PC-3 (cell line): Measurements from ENCODE around the gene LPCAT1. TPM values are rescaled to one million over a fixed set of nuclear protein-coding genes. Genes with fewer than 3 reads are reported as not detected.

Source experiments
- ATAC-seq: fragments of 200-7000 bp; cut with Tn5 transposase; 2 replicates; pipeline ENCODE4 v1.9.1; 2020; ENCODE audit warnings: mild to moderate bottlenecking, moderate library complexity
- BruUV-seq: library from RNA; stranded (reverse); fragments of 400-500 nt; replicated peaks from 2 replicates; lab custom pipeline; 2021; lab: Mats Ljungman, UMichigan
- CTCF ChIA-PET: fragments of 300-600 bp; sonication (Branson Sonifier 250); formaldehyde crosslinking; loops from one replicate; lab custom pipeline; 2022; ENCODE audit warnings: antibody characterized with exemption; lab: Charles Lee
- POLR2A ChIA-PET: fragments of 300-600 bp; sonication (Branson Sonifier 250); formaldehyde crosslinking; loops from one replicate; lab custom pipeline; 2022; ENCODE audit warnings: antibody characterized with exemption; ENCODE audit not compliant: unreplicated experiment; lab: Charles Lee
- DNase-seq: peaks from one replicate; pipeline ENCODE4 v3.0.0-alpha.2; 2015
- H2AFZ ChIP-seq: fragments of 300-600 bp; sonication (generic); 2 replicates; pipeline ENCODE4 v1.6.0; 2016; ENCODE audit warnings: antibody characterized with exemption, low read length
- H3F3A ChIP-seq: fragments of 300-600 bp; sonication (generic); one replicate; pipeline ENCODE4 v1.6.0; 2017; ENCODE audit warnings: antibody characterized with exemption, low read length, control low read depth, mild to moderate bottlenecking; ENCODE audit not compliant: unreplicated experiment
- H3K27ac ChIP-seq: fragments of 300-600 bp; sonication (generic); 2 replicates; pipeline ENCODE4 v1.5.1; 2016; ENCODE audit warnings: mild to moderate bottlenecking, low read length
- H3K27me3 ChIP-seq: fragments of 300-600 bp; sonication (generic); 2 replicates; pipeline ENCODE4 v1.6.1; 2016; ENCODE audit warnings: low read length, mixed read lengths
- H3K36me3 ChIP-seq: fragments of 300-600 bp; sonication (generic); 2 replicates; pipeline ENCODE4 v1.6.1; 2016; ENCODE audit warnings: low read depth, mixed run types, low read length, mixed read lengths
- H3K4me1 ChIP-seq: fragments of 300-600 bp; sonication (generic); 2 replicates; pipeline ENCODE4 v1.5.1; 2016; ENCODE audit warnings: low read length; ENCODE audit not compliant: insufficient read depth
- H3K4me2 ChIP-seq: fragments of 300-600 bp; sonication (generic); 2 replicates; pipeline ENCODE4 v1.6.0; 2016; ENCODE audit warnings: low read length
- H3K4me3 ChIP-seq: fragments of 300-600 bp; sonication (generic); 2 replicates; pipeline ENCODE4 v1.5.1; 2016; ENCODE audit warnings: mild to moderate bottlenecking, low read length, mixed read lengths
- H3K79me2 ChIP-seq: fragments of 300-600 bp; sonication (generic); 2 replicates; pipeline ENCODE4 v1.6.1; 2017; ENCODE audit warnings: low read length, mixed read lengths
- H3K9ac ChIP-seq: fragments of 300-600 bp; sonication (generic); 2 replicates; pipeline ENCODE4 v1.6.0; 2016; ENCODE audit warnings: mild to moderate bottlenecking, low read length
- H3K9me2 ChIP-seq: fragments of 300-600 bp; sonication (generic); replicated peaks from 2 replicates; pipeline ENCODE4 v1.6.1; 2016; ENCODE audit warnings: mixed run types, low read length, mixed read lengths
- H3K9me3 ChIP-seq: fragments of 300-600 bp; sonication (generic); 2 replicates; pipeline ENCODE4 v1.6.1; 2016; ENCODE audit warnings: low read length, mixed read lengths
- H4K20me1 ChIP-seq: fragments of 300-600 bp; sonication (generic); 2 replicates; pipeline ENCODE4 v1.6.1; 2016; ENCODE audit warnings: low read length, mixed read lengths
- EZH2 ChIP-seq: fragments of 300-600 bp; sonication (generic); IDR thresholded peaks from one replicate; pipeline ENCODE4 v1.6.1; 2017; ENCODE audit warnings: antibody characterized with exemption, mild to moderate bottlenecking, low read length; ENCODE audit not compliant: unreplicated experiment
- EZH2phosphoT487 ChIP-seq: fragments of 300-600 bp; sonication (generic); IDR thresholded peaks from 2 replicates; pipeline ENCODE4 v1.6.1; 2018; ENCODE audit warnings: mild to moderate bottlenecking, antibody characterized with exemption, low read length, borderline replicate concordance
- intact Hi-C: fragments of 100-400 bp; cut with micrococcal nuclease; formaldehyde crosslinking; loops from 2 replicates; pipeline ENCODE4 v1.9.0; 2023
- total RNA-seq: library from RNA; depleted of rRNA; stranded (reverse); fragments of >200 nt; gene quantifications from 2 replicates; pipeline ENCODE4 v1.2.3, GENCODE V29; 2014
- TF ChIP-seq, protein P1 (sequence below): fragments of 300-600 bp; sonication (generic); conservative IDR thresholded peaks from 2 replicates; pipeline ENCODE4 v1.5.1; 2017; ENCODE audit warnings: antibody characterized with exemption, low read depth, mild to moderate bottlenecking, low read length

LPCAT1 gene
- total RNA-seq, 1 experiment from 2014 or later: 121 TPM

DNA sequence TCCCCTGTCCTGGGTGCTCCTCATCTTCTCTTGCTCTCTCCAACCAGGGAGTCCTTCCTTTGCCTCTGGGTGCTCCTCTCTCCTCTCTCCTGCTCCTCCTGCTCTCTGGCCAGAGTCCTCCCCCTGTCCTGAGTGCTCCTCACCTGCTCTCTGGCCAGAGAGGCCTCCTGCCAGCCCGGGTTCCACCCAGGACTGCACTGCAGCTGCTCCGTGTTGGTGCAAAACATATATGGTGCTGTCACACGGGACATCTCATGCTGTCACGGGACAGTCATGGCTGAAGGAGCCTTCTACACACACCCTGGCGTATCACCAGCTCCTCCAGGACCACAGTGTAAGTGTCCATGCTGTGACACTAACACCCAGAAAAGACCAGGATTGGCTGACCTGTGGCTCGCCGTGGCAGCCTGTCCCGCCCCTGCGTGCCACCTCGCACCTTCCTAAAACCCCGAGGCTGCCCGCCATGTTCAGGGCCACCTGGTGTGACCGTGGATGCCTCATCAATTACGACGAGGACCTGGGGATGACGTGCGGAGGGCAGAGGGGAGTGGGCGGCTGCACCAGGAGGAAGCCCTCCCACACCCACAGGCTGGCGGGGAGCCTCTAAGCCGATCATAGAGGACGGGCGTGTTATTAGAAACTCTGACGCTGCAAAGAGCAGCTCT, 50.7 kb downstream of the LPCAT1 start:
- ATAC-seq (no peak), DNase-seq (no peak)
- BruUV-seq: no TSS peak
- H3K9me3 ChIP-seq: no peaks in the 10 kb centered on the region
- peaks cover 4% of the 10 kb centered on the region; the same call in 1 of the 2 replicates for H3K4me1 ChIP-seq
- no peaks in the 10 kb centered on the region for H3F3A ChIP-seq
- intact Hi-C loops: no loop called here
- ChIA-PET CTCF (no interaction called here), POLR2A (no interaction called here)
- no peaks in the 10 kb centered on the region for H3K27me3 ChIP-seq
- H3K36me3 ChIP-seq: peaks cover 47% of the 10 kb centered on the region
- H3K4me3 ChIP-seq: no peak overlapping the region
- H3K9me2 ChIP-seq: no peaks in the 10 kb centered on the region
- TF ChIP-seq, protein P1, sequence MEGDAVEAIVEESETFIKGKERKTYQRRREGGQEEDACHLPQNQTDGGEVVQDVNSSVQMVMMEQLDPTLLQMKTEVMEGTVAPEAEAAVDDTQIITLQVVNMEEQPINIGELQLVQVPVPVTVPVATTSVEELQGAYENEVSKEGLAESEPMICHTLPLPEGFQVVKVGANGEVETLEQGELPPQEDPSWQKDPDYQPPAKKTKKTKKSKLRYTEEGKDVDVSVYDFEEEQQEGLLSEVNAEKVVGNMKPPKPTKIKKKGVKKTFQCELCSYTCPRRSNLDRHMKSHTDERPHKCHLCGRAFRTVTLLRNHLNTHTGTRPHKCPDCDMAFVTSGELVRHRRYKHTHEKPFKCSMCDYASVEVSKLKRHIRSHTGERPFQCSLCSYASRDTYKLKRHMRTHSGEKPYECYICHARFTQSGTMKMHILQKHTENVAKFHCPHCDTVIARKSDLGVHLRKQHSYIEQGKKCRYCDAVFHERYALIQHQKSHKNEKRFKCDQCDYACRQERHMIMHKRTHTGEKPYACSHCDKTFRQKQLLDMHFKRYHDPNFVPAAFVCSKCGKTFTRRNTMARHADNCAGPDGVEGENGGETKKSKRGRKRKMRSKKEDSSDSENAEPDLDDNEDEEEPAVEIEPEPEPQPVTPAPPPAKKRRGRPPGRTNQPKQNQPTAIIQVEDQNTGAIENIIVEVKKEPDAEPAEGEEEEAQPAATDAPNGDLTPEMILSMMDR: no peak
- TF ChIP-seq EZH2: no peak
- no peak for TF ChIP-seq EZH2phosphoT487
- no peaks in the 10 kb centered on the region for H3K79me2 ChIP-seq
- no peaks in the 10 kb centered on the region for H4K20me1 ChIP-seq
- H3K27ac ChIP-seq: no peak overlapping the region
- no peak overlapping the region for H3K4me2 ChIP-seq
- no peak overlapping the region for H3K9ac ChIP-seq
- H2AFZ ChIP-seq: no peak overlapping the region

DNA sequence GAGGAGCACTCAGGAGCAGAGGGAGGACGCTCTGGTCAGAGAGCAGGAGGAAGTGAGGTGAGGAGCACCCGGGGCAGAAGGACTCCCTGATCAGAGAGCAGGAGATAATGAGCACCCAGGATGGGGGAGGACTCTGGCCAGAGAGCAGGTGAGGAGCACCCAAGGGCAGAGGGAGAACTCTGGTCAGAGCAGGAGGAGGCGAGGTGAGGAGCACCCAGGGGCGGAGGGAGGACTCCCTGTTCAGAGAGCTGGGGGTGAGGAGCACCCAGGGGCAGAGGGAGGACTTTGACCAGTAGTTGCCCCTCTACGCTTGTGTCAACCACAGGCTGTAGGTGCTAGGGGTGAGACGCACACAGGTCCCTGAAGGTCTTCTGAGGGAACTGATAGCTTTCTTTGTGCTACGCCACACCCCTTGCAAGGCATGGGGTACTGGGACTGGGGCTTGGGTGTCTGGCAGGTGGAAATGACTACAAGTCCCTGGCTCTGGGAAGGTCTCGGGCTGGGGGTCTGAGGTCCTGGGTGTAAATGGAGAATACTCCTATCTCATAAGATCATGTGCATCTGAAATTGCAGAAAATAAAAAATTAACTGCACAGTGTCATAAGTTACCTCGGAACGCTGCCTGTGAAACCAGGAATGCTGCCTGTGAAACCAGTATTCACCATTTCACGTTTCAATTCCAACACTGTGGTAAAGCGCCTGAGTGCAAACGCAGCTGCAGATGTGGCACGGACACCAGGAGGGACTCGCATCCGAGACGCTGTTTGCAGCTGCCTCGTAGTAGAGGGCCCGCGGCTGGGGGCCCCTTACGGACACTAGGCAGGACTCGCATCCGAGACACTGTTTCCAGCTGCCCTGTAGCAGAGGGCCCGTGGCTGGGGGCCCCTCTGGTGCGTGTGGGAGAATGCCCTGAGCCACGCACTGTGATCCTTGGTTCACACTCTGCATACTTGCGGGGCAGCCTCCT, 51.5 kb downstream of the LPCAT1 start:
- Histone ChIP-seq H3K27ac (no peak overlapping the region), H3K36me3 (peaks cover 45% of the 10 kb centered on the region), H3F3A (no peaks in the 10 kb centered on the region), H3K9me2 (no peaks in the 10 kb centered on the region), H3K9me3 (no peaks in the 10 kb centered on the region), H3K4me1 (peaks cover 4% of the 10 kb centered on the region; the same call in 1 of the 2 replicates), H2AFZ (no peak overlapping the region), H3K79me2 (no peaks in the 10 kb centered on the region), H3K4me2 (no peak overlapping the region), H3K9ac (no peak overlapping the region), H3K4me3 (no peak overlapping the region), H3K27me3 (no peaks in the 10 kb centered on the region), H4K20me1 (no peaks in the 10 kb centered on the region)
- intact Hi-C loops: no loop called here
- CTCF ChIA-PET: no interaction called here
- POLR2A ChIA-PET: no interaction called here
- TF ChIP-seq EZH2phosphoT487 (no peak), EZH2 (no peak)
- TF ChIP-seq, protein P1: no peak
- ATAC-seq (no peak), DNase-seq (no peak)
- no TSS peak for BruUV-seq
